Measurements from ENCODE around the gene HS3ST2. TPM values are rescaled to one million over a fixed set of nuclear protein-coding genes. Genes with fewer than 3 reads are reported as not detected.
A peak's percentile ranks its signal among the peaks of the same experiment; 100 is the strongest.

HS3ST2 gene
- total RNA-seq, 4 donors from 2014 or later, result 0.23 to 2.7 (median 1.7) TPM; not detected in 1

GRCh38 chr16:22781480-22781879 lies 32.5 kb upstream of the HS3ST2 start:
- intact Hi-C loops (cut with DNase I; ENCODE audit: low total_unique reads), result no loop called here
- DNase-seq (ENCODE audit: low spot score in 2 of 2), result no peak
- no peak overlapping the region for H3K4me3 ChIP-seq (ENCODE audit: low read depth, poor library complexity, severe bottlenecking)
- WGBS, 2 donors, result 88% methylated on average over 8 of the region's 8 CpGs
- no peak for TF ChIP-seq POLR2A (IDR thresholded peaks at IDR 0.05)
- no peak for TF ChIP-seq CTCF (IDR thresholded peaks at IDR 0.05)

GRCh38 chr16:22782314-22782713 lies 31.6 kb upstream of the HS3ST2 start:
- intact Hi-C loops (cut with DNase I; ENCODE audit: low total_unique reads), result no loop called here
- DNase-seq (ENCODE audit: low spot score in 2 of 2), result peak in 1 of 2 donors; percentile 42
- TF ChIP-seq CTCF (IDR thresholded peaks at IDR 0.05), result no peak
- no peak for TF ChIP-seq POLR2A (IDR thresholded peaks at IDR 0.05)
- 59 to 60% methylated on average over 4 of the region's 4 CpGs for WGBS, 2 donors
- H3K4me3 ChIP-seq (ENCODE audit: low read depth, poor library complexity, severe bottlenecking), result no peak overlapping the region

- TF ChIP-seq POLR2A (IDR thresholded peaks at IDR 0.05), result no peak
- no peak for TF ChIP-seq CTCF (IDR thresholded peaks at IDR 0.05)
- H3K4me3 ChIP-seq (ENCODE audit: low read depth, poor library complexity, severe bottlenecking), result no peak overlapping the region
- intact Hi-C loops (cut with DNase I; ENCODE audit: low total_unique reads), result no loop called here
- WGBS, 2 donors, result 68 to 78% methylated on average over 6 of the region's 6 CpGs
- DNase-seq (ENCODE audit: low spot score in 2 of 2), result no peak
These were observed 29.2 kb upstream of the HS3ST2 start for GRCh38 chr16:22784690-22785214.

GRCh38 chr16:22785552-22785951 lies 28.4 kb upstream of the HS3ST2 start:
- WGBS, 2 donors, result 79 to 83% methylated on average over 5 of the region's 5 CpGs
- no peak for DNase-seq (ENCODE audit: low spot score in 2 of 2)
- intact Hi-C loops (cut with DNase I; ENCODE audit: low total_unique reads), result no loop called here
- no peak for TF ChIP-seq POLR2A (IDR thresholded peaks at IDR 0.05)
- TF ChIP-seq CTCF (IDR thresholded peaks at IDR 0.05), result no peak
- no peak overlapping the region for H3K4me3 ChIP-seq (ENCODE audit: low read depth, poor library complexity, severe bottlenecking)

GRCh38 chr16:22786284-22786683 lies 27.7 kb upstream of the HS3ST2 start:
- H3K4me3 ChIP-seq (ENCODE audit: low read depth, poor library complexity, severe bottlenecking), result no peak overlapping the region
- DNase-seq (ENCODE audit: low spot score in 2 of 2), result no peak
- 92 to 94% methylated on average over 2 of the region's 2 CpGs for WGBS, 2 donors
- intact Hi-C loops (cut with DNase I; ENCODE audit: low total_unique reads), result no loop called here
- TF ChIP-seq POLR2A (IDR thresholded peaks at IDR 0.05) (no peak), CTCF (IDR thresholded peaks at IDR 0.05) (no peak)

- no peak overlapping the region for H3K4me3 ChIP-seq (ENCODE audit: low read depth, poor library complexity, severe bottlenecking)
- 65 to 69% methylated on average over 4 of the region's 4 CpGs for WGBS, 2 donors
- DNase-seq (ENCODE audit: low spot score in 2 of 2), result no peak
- intact Hi-C loops (cut with DNase I; ENCODE audit: low total_unique reads), result no loop called here
- TF ChIP-seq CTCF (IDR thresholded peaks at IDR 0.05), result no peak
- TF ChIP-seq POLR2A (IDR thresholded peaks at IDR 0.05), result no peak
These were observed 27.3 kb upstream of the HS3ST2 start for GRCh38 chr16:22786691-22787090.
